NCI-H510A treated with DMSO at 0.1 percent for 48 hours (cell line): ENCODE data around the gene CACNG8.

Experiments used
- DNase-seq: peaks from one replicate; lab custom pipeline; 2025; lab: John Stamatoyannopoulos, UW

The CACNG8 gene

DNA sequence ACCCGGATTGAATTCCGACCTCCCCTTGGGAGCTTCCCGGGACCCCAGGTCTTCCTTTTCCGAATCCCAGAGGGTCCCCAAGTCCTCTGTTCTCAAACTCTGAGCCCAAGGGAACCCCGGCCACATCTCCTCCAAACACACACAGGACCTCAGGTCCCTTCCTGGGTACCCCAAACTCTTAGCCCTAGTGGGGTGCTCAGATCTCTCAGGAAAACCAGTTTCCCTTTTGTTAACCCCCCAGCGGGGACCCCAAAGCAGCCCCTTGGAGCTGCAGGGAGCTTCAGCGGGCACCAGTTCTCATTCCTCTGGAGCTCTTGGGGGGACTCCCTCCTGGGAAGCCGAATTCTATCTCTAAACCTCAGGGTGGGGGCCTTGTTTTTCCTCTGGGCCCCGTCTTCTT is 29.5 kb downstream of the CACNG8 start:
- no peak for DNase-seq

DNA sequence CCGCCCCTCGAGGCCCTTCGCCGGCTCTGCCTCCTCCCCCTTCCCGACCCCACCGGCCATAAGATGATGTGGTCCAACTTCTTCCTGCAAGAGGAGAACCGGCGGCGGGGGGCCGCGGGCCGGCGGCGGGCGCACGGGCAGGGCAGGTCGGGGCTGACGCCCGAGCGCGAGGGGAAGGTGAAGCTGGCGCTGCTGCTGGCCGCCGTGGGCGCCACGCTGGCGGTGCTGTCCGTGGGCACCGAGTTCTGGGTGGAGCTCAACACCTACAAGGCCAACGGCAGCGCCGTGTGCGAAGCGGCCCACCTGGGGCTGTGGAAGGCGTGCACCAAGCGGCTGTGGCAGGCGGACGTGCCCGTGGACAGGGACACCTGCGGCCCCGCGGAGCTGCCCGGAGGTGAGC is 30.1 kb downstream of the CACNG8 start:
- no peak for DNase-seq

GRCh38 chr19:53993448-53993847 is 30.7 kb downstream of the CACNG8 start:
- no peak for DNase-seq

DNA sequence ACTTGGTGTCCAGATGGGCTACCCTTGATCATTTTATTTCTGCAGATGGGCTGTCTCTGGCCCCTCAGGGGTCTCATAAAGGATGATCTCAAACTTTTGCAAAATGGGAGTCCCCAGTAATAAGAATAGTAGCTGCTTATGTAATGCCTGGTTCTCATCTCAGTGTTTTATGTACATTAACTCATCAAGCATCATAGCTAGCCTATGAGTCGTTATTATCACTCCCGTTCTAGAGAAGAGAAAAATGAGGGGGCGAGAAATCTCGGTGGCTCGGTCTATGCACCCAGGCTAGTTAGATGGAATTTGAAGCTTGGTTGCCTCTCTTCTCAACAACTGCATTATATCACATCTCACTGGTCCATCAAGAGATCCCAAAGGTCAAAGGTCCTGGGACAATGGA is 32.1 kb downstream of the CACNG8 start:
- DNase-seq, result no peak

DNA sequence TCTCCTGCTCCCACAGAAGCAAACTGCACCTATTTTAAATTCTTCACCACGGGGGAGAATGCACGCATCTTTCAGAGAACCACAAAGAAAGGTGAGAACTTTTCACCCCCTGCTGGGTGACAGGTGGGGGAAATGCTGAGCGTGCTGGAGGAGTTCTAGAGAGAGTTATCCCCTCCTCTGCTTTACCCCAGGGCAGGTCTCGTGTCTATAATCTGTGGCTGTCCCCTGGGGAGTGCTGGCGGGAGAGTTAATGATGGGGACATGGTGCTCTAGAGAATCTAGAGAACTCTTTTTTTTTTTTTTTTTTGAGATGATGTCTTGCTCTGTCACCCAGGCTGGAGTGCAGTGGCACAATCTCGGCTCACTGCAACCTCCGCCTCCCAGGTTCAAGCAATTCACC is 35.5 kb downstream of the CACNG8 start:
- DNase-seq, result no peak

DNA sequence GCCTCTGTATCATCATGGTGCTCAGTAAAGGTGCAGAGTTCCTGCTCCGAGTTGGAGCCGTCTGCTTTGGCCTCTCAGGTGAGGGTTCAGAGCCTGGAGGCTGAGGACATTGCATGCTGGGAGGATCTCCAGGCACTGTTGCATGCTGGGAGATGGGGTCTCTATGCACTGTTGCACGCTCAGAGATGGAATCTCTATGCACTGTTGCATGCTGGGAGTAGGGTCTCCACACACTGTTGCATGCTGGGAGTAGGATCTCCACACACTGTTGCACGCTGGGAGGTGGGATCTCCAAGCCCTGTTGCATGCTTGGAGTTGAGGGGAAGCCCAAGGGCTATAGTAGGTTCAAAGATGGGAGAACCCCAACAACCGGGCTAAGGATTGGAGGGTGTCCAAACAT is 37.0 kb downstream of the CACNG8 start:
- DNase-seq, result no peak

DNA sequence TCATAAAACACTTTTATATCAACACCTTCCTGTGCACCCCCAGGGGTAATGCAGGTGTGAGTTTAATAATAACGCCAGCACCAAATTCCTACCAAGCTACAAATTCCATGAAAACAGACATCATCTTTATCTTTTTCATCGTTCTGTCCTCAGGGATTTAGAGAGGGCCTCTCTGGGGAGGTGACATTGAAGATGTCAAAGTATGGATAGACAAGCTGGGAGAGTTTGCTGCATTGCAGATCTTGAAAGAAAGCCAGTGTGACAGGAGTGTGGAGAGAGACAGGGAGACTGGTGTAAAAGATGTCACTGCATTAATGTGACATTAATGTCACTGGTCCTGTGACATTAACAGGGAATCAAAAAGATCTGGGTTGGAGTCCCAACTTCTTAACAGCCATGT is 38.8 kb downstream of the CACNG8 start:
- no peak for DNase-seq

DNA sequence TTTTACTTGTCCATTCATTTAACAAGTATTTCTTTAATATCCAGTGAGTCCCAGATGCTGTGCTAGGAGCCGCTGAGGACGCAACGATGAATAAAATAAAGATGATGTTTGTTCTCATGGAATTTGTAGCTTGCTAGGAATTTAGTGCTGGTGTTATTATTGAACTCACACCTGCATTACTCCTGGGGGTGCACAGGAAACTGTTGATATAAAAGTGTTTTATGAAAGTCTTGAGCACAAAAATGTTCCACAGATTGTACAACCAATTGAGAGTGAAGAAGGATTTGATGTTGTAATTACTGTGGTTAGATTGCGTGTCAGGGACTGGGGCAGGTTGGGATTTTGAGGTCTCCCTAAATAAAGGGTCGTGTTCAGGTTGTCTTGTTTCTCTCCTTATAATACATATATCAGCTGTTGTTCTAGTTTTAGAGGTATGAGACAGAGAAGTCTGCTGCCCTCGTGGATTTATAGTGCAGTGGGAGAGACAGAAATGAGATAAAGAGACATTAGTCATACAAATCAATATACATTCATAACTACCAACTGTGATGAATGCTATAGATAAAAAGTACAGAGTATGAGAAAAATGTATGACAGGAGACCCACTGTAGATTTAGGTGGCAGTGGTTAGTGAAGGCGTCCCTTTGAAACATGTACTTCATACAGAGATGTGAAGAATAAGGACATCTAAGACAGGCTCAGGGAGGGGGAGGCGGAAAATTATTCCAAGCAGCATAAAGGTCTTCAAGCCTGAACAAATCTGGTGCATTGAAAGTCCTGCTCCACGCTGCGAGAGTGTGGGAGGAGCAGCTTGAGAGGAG is 40.0 kb downstream of the CACNG8 start:
- no peak for DNase-seq

DNA sequence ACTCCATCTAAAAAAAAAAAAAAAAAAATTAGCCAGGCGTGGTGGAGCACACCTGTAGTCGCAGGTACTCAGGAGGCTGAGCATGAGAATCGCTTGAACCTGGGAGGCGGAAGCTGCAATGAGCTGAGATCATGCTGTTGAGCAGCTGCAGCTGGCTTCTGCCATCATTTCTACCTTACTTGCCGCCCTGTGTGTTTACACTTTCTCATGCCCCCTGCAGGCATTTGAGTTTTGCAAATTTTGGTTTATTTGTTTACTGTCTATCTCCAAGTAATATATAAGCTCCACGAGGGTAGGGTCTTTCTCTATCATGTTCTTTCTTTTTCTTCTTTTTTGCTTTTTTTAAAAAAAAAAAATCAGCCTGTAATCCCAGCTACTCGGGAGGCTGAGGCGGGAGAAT is 46.7 kb downstream of the CACNG8 start:
- no peak for DNase-seq

DNA sequence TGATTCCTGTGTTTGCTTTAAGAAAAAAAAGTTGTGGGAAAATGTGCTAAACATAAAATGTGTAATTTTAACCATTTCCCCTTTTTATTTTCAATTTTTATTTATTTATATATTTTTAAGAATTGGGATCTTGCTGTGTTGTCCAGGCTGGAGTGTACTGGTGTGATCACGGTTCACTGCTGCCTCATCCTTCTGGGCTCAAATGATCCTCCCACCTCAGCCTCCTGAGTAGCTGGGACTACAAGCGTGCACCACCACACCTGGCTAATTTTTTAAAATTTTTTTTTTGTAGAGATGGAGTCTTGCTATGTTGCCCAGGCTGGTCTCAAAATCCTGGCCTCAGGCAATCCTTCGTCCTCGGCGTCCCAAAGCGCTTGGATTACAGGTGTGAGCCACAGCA is 47.7 kb downstream of the CACNG8 start:
- no peak for DNase-seq

GRCh38 chr19:54011507-54012211 is 48.9 kb downstream of the CACNG8 start:
- no peak for DNase-seq

DNA sequence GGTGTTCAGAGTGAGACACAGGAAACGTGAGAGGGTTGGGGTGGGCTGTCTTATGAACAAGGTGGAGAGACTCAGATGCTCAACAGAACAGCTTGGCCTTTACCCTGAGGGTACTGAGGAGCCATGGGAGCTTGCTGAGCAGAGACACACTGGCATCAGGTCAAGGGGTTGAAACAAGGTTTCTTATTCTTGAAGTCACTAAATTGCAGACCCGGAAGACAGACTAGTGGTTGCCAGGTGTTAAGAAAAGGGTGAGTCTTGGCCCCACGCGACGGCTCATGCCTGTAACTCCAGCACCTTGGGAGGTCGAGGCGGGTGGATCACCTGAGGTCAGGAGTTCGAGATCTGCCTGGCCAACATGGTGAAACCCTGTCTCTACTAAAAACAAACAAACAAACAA is 51.1 kb downstream of the CACNG8 start:
- no peak for DNase-seq

DNA sequence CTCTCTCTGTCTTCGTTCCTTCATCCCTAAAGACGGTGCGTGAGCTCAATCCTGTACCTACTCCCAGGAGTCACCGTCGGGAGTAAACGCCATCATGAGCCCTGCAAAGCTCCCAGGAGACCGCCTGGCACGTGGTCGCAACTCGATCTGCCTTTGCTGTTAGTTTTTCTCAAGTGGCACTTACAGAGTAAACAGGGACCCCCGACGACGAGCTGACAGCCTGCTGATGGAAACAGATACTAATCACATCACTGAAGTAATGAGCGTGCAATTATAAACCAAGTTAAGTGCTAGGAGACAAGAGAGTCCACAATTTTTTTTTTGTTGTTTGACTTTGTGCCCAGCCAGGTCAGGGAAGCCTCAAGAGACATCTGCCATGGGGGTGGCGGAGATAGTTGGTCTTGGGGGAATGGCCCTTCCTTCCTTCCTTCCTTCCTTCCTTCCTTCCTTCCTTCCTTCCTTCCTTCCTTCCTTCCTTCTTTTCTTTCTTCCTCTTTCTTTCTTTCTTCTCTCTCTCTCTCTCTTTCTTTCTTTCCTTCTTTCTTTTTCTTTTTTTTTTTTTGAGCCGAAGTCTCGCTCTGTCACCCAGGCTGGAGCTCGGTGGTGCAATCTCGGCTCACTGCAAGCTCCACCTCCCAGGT is 52.3 kb downstream of the CACNG8 start:
- DNase-seq, result no peak

DNA sequence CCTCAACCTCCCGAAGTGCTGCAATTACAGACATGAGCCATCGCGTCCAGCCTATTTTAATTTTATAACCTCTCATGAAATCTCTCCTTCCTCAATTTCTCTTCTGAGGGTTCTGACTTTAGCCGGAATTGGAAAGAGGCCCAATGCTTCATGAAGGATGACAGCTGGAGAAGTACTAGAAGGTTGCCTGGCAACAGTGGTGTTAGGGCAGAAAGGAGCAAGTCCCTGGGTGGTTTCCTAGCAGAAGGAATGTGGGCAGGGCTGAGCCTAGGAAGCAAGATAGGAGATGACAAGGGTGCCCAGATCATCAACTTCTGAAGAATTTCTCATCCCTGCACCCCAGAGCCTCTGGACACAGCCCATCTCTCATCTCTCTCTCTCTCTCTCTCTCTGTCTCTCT is 54.5 kb downstream of the CACNG8 start:
- DNase-seq, result no peak

- no peak for DNase-seq
Observed at GRCh38 chr19:54021363-54021762, 58.6 kb downstream of the CACNG8 start.

GRCh38 chr19:54021932-54022331 is 59.2 kb downstream of the CACNG8 start:
- DNase-seq, result no peak

DNA sequence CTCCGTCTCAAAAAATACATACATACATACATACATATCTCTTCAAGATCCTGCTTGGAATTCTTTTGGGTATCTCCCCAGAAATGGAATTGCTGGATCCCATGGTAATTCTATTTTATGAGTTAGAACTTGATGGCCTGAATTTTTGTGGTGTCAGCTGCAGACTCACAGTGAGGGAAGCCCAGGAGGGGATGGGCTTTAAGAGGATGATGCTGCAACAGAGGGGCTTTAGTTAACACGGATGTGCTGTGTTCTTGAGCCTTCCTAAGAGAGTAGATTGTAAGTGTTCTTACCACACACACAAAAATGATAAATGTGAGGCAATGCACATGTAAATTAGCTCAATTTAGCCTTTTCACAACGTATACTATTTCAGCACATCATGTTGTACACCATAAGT is 60.5 kb downstream of the CACNG8 start:
- DNase-seq, result no peak

- DNase-seq, result no peak
Observed at GRCh38 chr19:54024660-54025059, 61.9 kb downstream of the CACNG8 start.

GRCh38 chr19:54026656-54027055 is 63.9 kb downstream of the CACNG8 start:
- DNase-seq, result no peak

DNA sequence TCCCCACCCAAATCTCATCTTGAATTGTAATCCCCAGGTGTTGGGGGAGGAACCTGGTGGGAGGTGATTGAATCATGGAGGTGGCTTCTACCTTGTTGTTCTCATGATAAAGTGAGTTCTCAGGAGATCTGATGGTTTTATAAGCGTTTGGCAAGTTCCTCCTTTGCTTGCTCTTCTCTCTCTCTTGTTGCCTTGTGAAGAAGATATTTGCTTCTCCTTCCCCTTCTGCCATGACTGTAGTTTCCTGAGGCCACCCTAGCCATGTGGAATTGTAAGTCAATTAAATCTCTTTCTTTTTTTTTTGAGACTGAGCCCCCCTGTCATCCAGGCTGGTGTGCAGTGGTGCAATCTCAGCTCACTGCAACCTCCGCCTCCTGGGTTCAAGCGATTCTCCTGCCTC is 66.6 kb downstream of the CACNG8 start:
- DNase-seq, result no peak

GRCh38 chr19:54029930-54030490 is 67.3 kb downstream of the CACNG8 start:
- DNase-seq, result no peak

DNA sequence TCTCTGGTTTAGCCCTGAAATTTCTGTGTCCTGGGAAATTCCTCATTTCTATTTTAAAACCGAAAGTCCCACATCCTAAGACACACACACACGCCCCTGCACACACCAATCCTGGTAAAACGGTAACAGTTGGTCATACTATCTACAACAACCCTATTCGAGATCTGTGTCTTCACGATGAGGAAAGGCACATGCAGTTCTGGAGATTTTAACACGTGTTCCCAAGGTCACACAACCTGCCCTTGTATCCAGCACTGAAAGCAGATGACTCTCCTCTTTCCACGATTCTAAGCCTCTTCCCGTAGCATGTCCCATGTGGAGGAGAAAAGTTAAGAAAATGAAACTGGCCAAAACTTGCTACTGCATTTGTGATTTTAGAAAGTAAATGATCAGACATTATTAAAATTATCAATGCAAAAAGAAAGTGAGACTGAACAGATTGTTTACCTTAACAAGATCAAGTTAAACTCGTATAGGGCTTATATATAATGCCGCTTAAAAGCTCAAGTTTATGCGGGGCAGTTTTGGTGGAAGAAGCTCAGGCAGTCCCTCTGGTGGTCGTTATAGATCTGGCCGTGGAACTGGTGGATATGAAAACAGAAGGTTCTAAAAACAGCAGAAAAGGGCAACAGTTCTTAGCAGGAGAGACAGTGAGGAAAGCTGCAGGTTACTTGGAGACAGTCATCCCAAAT is 68.3 kb downstream of the CACNG8 start:
- DNase-seq, result no peak
